Heart left ventricle (tissue), 16 donors: Measurements from ENCODE around the gene BRIP1. TPM values are rescaled to one million over a fixed set of nuclear protein-coding genes. Genes with fewer than 3 reads are reported as not detected.

Source experiments
- ATAC-seq, 4 donors: fragments of 200-7000 bp; cut with Tn5 transposase; one replicate each; pipeline ENCODE4 v1.9.1; 2020 to 2022; ENCODE audit warnings: moderate library complexity in 4 of 4, mild to moderate bottlenecking in 3 of 4, moderate number of reproducible peaks in 1 of 4
- DNase-seq, 5 donors: peaks; one replicate each; pipeline ENCODE4 v3.0.0-alpha.2; 2020
- H3K27ac ChIP-seq, 12 donors: fragments of 200-600 bp; sonication (generic) in 4 of 12; one replicate each; pipeline versions ENCODE4 v1.5.0 to v1.8.0; 2016 to 2022; ENCODE audit warnings: mild to moderate bottlenecking in 2 of 12
- H3K27me3 ChIP-seq, 9 donors: fragments of 200-600 bp; sonication (generic) in 2 of 9; one replicate each; pipeline versions ENCODE4 v1.5.1 to v1.8.0; 2016 to 2022; ENCODE audit warnings: mild to moderate bottlenecking in 3 of 9
- H3K36me3 ChIP-seq, 9 donors: fragments of 200-600 bp; sonication (generic) in 2 of 9; one replicate each; pipeline versions ENCODE4 v1.5.0 to v1.8.0; 2018 to 2022; ENCODE audit warnings: mild to moderate bottlenecking in 2 of 9
- H3K4me1 ChIP-seq, 12 donors: fragments of 200-600 bp; sonication (generic) in 4 of 12; one replicate each; pipeline versions ENCODE4 v1.5.0 to v1.8.0; 2016 to 2022; ENCODE audit warnings: mild to moderate bottlenecking in 3 of 12
- H3K4me3 ChIP-seq, 12 donors: fragments of 200-600 bp; sonication (generic) in 4 of 12; one replicate each; pipeline versions ENCODE4 v1.5.0 to v1.8.0; 2017 to 2022; ENCODE audit warnings: mild to moderate bottlenecking in 9 of 12, moderate library complexity in 4 of 12
- H3K9me3 ChIP-seq, 12 donors: fragments of 200-600 bp; sonication (generic) in 4 of 12; one replicate each; pipeline versions ENCODE4 v1.5.0 to v1.8.0; 2016 to 2022; ENCODE audit warnings: mild to moderate bottlenecking in 1 of 12
- POLR2A ChIP-seq, 2 donors: fragments of 450-650 bp; IDR thresholded peaks; one replicate each; pipeline ENCODE4 v1.6.1; 2017; ENCODE audit warnings: antibody characterized with exemption in 2 of 2, mild to moderate bottlenecking in 2 of 2, moderate library complexity in 2 of 2
- WGBS, 4 donors: extraction: QIAGEN DNeasy Blood & Tissue Kit in 2 of 4; methylation state at CpG; one replicate each; pipeline versions ENCODE4 v1.1.5 to v1.1.7; 2013 to 2018; 5-methylcytosine and 5-hydroxymethylcytosine counted together
- intact Hi-C, 10 donors: fragments of 100-400 bp; cut with DNase I; formaldehyde crosslinking; loops; one replicate each; pipeline versions ENCODE4 v1.11.1 to v1.14.2; 2022
- polyA plus RNA-seq, 2 donors: library from polyadenylated mRNA; stranded (reverse); fragments of 200-250 nt; gene quantifications; one replicate each; pipeline ENCODE4 v1.2.3, GENCODE V29; 2013
- total RNA-seq, 9 donors: library from RNA; depleted of rRNA in 2 of 9; stranded (reverse); fragments of >200 nt in 2 of 9; fragmentation: NEBNext Ultra II Directional in 3 of 9; extraction: Animal tissue kit (Norgen Biotek cat#: 25700) in 3 of 9; gene quantifications; one replicate each; pipeline versions ENCODE4 v1.1.0 to v1.2.4, GENCODE V29; 2016 to 2023
- TF ChIP-seq, protein P1 (sequence below), 12 donors: fragments of 200-600 bp; sonication (generic) in 4 of 12; IDR thresholded peaks; one replicate each; pipeline versions ENCODE4 v1.5.0 to v1.8.0; 2018 to 2022; ENCODE audit warnings: antibody characterized with exemption in 12 of 12, mild to moderate bottlenecking in 5 of 12
- donor health status: ischemic (EF 13 %, LVEDD 7.1; RV severe dilation, severe dysfunction).
- donor health status: healthy with polysubstance abuse.
- donor health status: DM: no; HTN: yes; CAD: no.
- donor health status: DM: no; HTN: no; CAD: no.
- donor health status: ischemic (EF 25% LVEDD 6.9; RV normal size, moderate dysfunction).
- donor health status: ischemic (EF 25% LVEDD 5.7; RV mildly dilated, moderate dysfunction).
- donor health status: healthy.
- donor health status: DM: yes; HTN: yes; CAD: no.
- donor health status: ischemic (EF 35%, LVEDD 5.7; RV mildly dilated, moderate dysfunction).
- donor health status: nonischemic (EF 11% LVEDD 7.7; RV severe dilation, severe dysfunction).
- donor health status: DM: yes; HTN: yes; CAD: no.
- donor health status: PGD.
- donor health status: ischemic (EF 29% LVEDD 5.4; RV normal size, mild dysfunction).
- donor health status: nonischemic (EF 23%, LVEDD 6.1; RV moderate dilation, normal function).

The BRIP1 gene
- total and polyA plus RNA-seq, 11 donors = 0.04 to 2.2 (median 0.12) TPM; not detected in 3

DNA sequence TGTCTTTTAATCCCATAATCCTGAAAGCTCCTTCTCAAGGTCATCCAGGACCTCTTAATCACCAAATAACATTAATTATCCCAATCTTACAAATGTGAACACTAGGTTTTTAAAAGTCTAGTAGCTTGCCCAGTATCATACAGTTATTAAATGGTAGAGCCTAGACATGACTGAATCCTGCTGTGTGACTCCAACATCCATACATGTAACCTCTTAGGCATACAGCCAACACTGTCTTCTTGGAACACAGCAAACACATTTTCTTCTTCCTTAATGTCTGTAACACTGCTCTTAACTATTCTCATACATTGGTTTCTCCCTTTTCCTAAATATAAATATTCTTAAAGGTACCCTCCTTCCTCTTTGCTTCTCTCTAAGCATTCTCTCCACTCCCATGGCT is 13.7 kb downstream of the BRIP1 start:
- TF ChIP-seq, protein P1, sequence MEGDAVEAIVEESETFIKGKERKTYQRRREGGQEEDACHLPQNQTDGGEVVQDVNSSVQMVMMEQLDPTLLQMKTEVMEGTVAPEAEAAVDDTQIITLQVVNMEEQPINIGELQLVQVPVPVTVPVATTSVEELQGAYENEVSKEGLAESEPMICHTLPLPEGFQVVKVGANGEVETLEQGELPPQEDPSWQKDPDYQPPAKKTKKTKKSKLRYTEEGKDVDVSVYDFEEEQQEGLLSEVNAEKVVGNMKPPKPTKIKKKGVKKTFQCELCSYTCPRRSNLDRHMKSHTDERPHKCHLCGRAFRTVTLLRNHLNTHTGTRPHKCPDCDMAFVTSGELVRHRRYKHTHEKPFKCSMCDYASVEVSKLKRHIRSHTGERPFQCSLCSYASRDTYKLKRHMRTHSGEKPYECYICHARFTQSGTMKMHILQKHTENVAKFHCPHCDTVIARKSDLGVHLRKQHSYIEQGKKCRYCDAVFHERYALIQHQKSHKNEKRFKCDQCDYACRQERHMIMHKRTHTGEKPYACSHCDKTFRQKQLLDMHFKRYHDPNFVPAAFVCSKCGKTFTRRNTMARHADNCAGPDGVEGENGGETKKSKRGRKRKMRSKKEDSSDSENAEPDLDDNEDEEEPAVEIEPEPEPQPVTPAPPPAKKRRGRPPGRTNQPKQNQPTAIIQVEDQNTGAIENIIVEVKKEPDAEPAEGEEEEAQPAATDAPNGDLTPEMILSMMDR (IDR thresholded peaks at IDR 0.05) = no peak
- no peak for TF ChIP-seq POLR2A (IDR thresholded peaks at IDR 0.05)
- ATAC-seq (no peak), DNase-seq (no peak)
- Histone ChIP-seq H3K27ac (no peak overlapping the region), H3K36me3 (no peaks in the 10 kb centered on the region), H3K4me3 (no peak overlapping the region), H3K9me3 (no peaks in the 10 kb centered on the region), H3K27me3 (no peaks in the 10 kb centered on the region), H3K4me1 (no peaks in the 10 kb centered on the region)
- intact Hi-C loops = loop anchor here in 2 of 10 donors (10.0 kb wide), 1 partner anchor 1135 kb away; no protein-coding TSS in a partner anchor

DNA sequence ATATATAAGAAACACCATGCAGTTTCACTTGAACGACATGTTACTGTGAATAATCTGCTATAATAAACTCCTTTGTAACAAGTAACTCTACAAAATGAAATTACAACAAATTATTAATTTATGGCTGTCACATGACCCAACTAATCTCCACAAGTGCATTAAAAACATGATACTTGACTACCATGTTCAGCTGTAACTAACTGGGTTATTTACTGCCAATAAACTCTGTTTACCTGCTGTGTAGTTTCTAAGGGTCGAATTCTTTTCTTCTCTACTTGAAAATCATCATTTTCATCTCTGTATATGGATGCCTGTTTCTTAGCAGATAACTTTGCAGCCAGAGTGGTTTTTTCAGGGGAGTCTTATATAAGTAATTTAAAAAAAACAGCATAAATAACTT is 14.4 kb downstream of the BRIP1 start:
- Histone ChIP-seq H3K27me3 (no peaks in the 10 kb centered on the region), H3K27ac (no peak overlapping the region), H3K4me1 (no peaks in the 10 kb centered on the region), H3K9me3 (no peaks in the 10 kb centered on the region), H3K4me3 (no peak overlapping the region), H3K36me3 (no peaks in the 10 kb centered on the region)
- intact Hi-C loops = loop anchor here in 2 of 10 donors (10.0 kb wide), 1 partner anchor 1134 kb away; no protein-coding TSS in a partner anchor
- 92 to 93% (median 92%) methylated on average over 2 of the region's 2 CpGs for WGBS, 4 donors
- TF ChIP-seq, protein P1 (IDR thresholded peaks at IDR 0.05) = no peak
- TF ChIP-seq POLR2A (IDR thresholded peaks at IDR 0.05) = no peak
- no peak for ATAC-seq
- no peak for DNase-seq

DNA sequence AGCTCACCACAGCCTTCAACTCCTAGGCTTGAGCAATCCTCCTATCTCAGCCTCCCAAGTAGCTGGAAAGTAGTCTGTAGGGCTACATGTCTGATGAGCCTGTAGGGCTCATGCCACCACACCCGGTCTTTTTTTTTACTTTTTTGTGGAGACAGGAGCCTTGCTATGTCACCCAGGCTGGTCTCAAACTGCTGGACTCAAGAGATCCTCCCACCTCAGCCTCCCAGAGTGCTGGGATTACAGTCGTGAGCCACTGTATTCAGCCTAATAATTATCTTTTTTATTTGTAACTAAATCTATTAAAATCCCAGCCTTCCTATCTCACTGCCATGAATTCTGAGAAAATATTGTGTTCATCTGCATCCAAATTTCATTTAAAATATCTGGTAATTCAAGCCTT is 15.1 kb downstream of the BRIP1 start:
- Histone ChIP-seq H3K36me3 (no peaks in the 10 kb centered on the region), H3K4me1 (no peaks in the 10 kb centered on the region), H3K9me3 (no peaks in the 10 kb centered on the region), H3K4me3 (no peak overlapping the region), H3K27ac (no peak overlapping the region), H3K27me3 (no peaks in the 10 kb centered on the region)
- ATAC-seq = no peak
- no peak for DNase-seq
- intact Hi-C loops = loop anchor here in 2 of 10 donors (10.0 kb wide), 1 partner anchor 1133 kb away; no protein-coding TSS in a partner anchor
- no peak for TF ChIP-seq POLR2A (IDR thresholded peaks at IDR 0.05)
- TF ChIP-seq, protein P1 (IDR thresholded peaks at IDR 0.05) = no peak
- WGBS, 4 donors = 90 to 96% (median 94%) methylated on average over 2 of the region's 2 CpGs

DNA sequence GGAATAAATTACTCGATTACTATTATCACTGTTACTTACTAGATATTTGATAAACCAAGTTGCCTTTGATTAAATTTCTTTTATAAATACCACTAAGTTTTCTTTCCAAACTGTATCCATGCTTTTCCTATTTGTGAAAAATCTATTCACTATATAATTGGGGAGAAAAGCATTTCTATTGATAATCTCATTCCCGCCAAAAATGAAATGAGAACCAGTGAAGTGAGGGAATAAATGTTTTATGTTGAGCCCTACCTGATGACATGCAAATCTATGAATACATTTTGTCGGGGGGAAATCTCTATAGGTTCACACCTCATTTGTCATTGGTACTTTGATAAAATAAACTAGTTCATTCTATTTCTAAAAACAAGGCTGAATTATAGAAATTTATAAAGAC is 15.7 kb downstream of the BRIP1 start:
- TF ChIP-seq, protein P1 (IDR thresholded peaks at IDR 0.05) = no peak
- no peak for TF ChIP-seq POLR2A (IDR thresholded peaks at IDR 0.05)
- intact Hi-C loops = loop anchor here in 2 of 10 donors (10.0 kb wide), 1 partner anchor 1133 kb away; no protein-coding TSS in a partner anchor

More for the DNA sequence above, 15.7 kb downstream of the BRIP1 start:
- DNase-seq (no peak), ATAC-seq (no peak)
- H3K4me3 ChIP-seq = no peak overlapping the region
- no peaks in the 10 kb centered on the region for H3K4me1 ChIP-seq
- WGBS, 4 donors = 93 to 96% (median 96%) methylated on average over 3 of the region's 3 CpGs
- no peaks in the 10 kb centered on the region for H3K36me3 ChIP-seq
- no peak overlapping the region for H3K27ac ChIP-seq
- no peaks in the 10 kb centered on the region for H3K27me3 ChIP-seq
- H3K9me3 ChIP-seq = no peaks in the 10 kb centered on the region
